ENCODE measurements around the gene AMN. TPM values are rescaled to one million over a fixed set of nuclear protein-coding genes. Genes with fewer than 3 reads are reported as not detected.
"Not testable (repeated sequence)": the region's sequence is repeated elsewhere in the genome, so short reads cannot be mapped to it uniquely, and the experiment has no call there.

Gene AMN
- 0.40 TPM in 1 of 2 replicates, not detected in the other for total RNA-seq (2014; rRNA removed; shearing (Covaris generic))

- peak; percentile 44 for DNase-seq (ENCODE audit: low read depth)
These were observed at the start of gene AMN for GRCh38 chr14:102922490-102923200. Gene AMN, plus strand, starts transcription at chr14:102922663. Its CDS starts 26 bp downstream, at chr14:102922689.

GRCh38 chr14:102873131-102873530, 49.3 kb upstream of the AMN start:
- DNase-seq (ENCODE audit: low read depth): no peak

DNA sequence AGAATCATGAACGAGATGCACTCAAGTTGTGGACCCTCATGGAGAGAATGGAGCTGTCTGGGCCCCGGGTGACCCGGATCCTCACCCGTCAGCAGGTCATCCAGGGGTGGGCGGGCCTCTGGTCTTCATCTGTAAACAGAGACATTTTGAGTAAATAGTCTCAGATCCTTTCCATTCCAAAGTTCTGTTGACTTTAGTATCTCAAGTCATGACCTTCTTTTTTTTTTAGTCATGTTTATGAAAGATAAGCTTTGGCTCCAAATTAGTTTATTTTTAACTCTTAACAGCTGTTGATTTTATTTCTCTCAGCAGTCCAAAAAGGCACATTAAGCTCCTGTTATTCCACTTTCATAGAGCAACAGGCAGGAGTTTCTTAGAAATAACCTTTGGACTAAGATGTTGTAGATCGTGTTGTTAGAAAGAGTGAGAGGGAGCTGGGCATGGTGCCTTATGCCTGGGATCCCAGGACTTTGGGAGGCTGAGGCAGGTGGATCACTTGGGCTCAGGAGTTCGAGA, 48.9 kb upstream of the AMN start:
- DNase-seq (ENCODE audit: low read depth): no peak

DNA sequence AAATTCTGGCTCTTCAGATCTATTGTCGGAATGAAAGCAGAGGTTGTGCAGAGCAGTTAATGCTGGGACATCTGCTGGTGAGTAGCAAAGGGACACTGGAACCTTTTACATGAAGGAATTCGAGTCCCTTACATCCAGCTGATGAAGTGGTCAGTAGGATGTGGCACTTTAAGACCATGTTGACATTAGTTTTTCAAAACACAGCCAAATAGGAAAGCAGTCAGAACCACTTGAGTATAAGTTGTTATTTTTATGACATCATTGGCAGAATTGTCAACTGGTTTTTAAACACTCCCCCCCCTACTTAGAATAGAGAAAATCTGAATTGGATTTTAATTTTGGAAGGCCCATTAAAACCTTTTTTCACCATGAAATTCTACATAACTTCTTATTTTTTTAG, 46.8 kb upstream of the AMN start:
- no peak for DNase-seq (ENCODE audit: low read depth)

DNA sequence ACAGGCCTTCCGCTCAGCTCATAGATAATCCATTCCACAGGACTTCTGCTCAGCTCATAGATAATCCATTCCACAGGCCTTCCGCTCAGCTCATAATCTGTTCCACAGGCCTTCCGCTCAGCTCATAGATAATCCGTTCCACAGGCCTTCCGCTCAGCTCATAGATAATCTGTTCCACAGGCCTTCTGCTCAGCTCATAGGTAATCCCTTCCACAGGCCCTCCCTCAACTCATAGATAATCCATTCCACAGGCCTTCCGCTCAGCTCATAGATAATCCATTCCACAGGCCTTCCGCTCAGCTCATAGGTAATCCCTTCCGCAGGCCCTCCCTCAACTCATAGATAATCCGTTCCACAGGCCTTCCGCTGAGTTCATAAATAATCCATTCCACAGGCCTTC, 45.0 kb upstream of the AMN start:
- DNase-seq (ENCODE audit: low read depth): not testable (repeated sequence)

- no peak for DNase-seq (ENCODE audit: low read depth)
These were observed 44.1 kb upstream of the AMN start for GRCh38 chr14:102878174-102878969.

GRCh38 chr14:102878970-102879460, 43.4 kb upstream of the AMN start:
- DNase-seq (ENCODE audit: low read depth): no peak

DNA sequence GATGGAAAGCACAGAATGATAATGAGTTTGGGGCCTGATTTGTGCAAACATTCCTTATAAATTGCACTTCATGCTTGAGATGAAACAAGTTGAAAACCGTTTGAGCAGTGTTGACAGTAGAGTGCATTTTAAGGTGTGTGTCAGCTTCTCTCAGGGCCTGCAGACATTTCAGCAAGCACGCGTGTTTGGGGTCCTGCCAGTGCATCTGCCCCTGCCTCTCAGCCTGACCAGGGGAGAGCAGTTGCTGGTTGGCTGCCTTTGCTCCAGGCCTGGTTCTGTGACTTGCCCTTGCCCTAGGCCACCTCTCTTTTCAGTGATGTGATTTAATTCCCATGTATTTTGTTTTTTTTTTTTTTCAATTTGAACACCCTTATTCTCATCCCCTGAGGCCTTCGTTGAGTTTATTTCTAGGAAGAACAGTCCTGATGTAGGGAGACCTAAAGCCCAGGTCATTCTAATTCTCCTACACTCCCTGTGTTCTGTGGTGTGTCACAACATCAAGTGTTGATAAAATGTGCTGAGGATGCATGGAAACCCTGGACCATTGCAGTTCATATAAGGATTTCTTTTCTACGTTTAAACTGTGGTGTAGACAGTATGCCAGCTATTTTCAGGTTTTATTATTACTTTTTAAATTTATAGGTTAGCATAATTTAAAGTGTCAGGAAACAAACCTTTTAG, 40.1 kb upstream of the AMN start:
- no peak for DNase-seq (ENCODE audit: low read depth)

- no peak for DNase-seq (ENCODE audit: low read depth)
These were observed 39.3 kb upstream of the AMN start for GRCh38 chr14:102883089-102883541.

- DNase-seq (ENCODE audit: low read depth): no peak
These were observed 38.9 kb upstream of the AMN start for GRCh38 chr14:102883554-102883953.

GRCh38 chr14:102885737-102886447, 36.6 kb upstream of the AMN start:
- no peak for DNase-seq (ENCODE audit: low read depth)

- no peak for DNase-seq (ENCODE audit: low read depth)
These were observed 33.7 kb upstream of the AMN start for GRCh38 chr14:102888748-102889147.

DNA sequence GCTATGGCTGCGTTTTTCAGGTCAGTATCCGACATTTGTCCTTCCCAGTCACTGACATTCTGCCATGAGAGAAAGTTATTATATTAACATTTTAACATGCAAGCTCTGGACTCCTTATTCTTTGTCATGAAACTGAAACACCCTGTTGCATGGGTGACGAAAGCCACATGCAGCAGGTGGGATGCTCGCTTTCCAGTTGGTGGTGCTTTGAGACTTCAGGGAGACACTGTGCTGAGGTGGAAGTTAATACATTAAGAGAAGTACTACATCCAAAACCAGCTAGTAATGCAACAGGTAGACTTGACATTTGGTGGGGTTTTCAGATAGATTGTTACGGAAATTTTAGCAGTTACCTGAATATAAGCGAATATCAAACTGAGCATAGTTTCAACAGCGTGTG, 32.8 kb upstream of the AMN start:
- DNase-seq (ENCODE audit: low read depth): no peak

DNA sequence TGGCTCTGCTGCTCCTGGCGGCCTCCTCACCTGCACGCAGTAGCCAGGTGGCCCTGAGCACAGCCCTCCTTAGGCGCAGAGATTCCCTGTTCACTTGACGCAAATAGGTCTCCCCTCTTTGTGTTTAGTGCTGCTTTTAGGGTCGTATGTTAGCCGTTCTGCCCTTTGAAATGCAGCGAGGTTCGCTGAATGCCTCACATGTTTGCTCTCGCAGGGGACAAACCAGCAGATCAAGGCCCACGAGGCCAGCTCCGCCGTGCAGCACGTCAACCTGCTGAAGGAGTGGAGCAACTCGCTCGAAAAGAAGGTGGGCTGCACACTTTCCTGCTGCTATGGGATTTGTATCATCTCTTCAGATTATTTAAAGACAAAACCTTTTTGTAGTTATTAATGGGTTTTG, 31.4 kb upstream of the AMN start:
- no peak for DNase-seq (ENCODE audit: low read depth)

DNA sequence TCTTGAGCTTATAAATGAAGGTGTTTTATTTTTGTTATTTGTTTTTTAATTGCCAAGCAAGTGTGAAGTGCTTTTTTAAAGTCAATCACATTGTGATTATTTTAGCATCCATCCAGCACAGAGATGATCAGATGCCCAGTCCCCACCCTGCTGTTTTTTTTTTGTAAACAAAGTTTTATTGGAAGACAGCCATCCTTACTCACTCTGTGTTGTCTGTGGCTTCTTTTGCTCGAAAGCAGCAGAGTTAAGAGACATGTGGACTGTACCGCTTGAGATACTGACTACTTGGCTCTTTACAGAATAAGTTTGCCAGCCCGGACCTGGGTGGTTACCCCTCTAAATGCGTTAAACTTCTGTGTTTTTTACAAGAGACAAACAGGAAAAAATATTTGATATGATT, 30.9 kb upstream of the AMN start:
- no peak for DNase-seq (ENCODE audit: low read depth)

GRCh38 chr14:102892651-102893050, 29.8 kb upstream of the AMN start:
- DNase-seq (ENCODE audit: low read depth): no peak

- no peak for DNase-seq (ENCODE audit: low read depth)
These were observed 29.0 kb upstream of the AMN start for GRCh38 chr14:102893452-102893851.

DNA sequence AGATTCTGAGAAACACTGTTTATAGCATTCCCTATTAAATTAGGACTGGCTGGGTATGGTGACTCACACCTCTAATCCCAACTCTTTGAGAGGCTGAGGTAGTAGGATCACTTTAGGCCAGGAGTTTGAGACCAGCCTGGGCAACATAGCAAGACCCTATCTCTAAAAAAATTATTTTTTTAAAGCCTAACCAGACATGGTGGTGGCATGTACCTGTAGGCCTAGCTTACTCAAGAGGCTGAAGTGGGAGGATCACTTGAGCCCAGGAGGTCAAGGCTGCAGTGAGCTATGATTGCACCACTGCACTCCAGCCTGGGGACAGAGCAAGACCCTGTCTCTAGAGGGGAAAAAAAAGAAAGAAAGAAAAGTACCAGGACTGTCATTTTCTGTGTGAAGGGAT, 25.7 kb upstream of the AMN start:
- not testable (repeated sequence) for DNase-seq (ENCODE audit: low read depth)

- DNase-seq (ENCODE audit: low read depth): no peak
These were observed 25.0 kb upstream of the AMN start for GRCh38 chr14:102897299-102898027.

DNA sequence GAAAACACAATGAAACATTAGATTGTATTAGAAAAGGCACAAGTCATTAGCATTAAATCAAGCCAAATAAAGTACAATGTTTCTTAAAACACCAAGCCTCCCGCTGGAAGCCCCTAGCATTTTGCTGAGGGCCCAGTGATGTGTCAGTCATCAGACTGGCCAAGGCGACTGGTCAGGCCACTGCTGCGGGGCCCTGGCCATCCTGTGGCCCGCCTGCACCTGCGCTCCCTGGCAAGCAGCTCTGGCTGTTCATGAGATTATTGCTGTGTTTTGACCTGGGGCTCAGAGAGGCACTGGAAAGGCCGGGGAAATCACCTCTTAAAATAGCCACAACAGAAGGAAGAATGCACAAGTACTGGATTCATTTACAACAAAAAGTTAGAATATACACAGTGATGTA, 24.2 kb upstream of the AMN start:
- DNase-seq (ENCODE audit: low read depth): no peak

All from Daoy (cell line).